ENCODE results near the gene KRT36. TPM values are rescaled to one million over a fixed set of nuclear protein-coding genes. Genes with fewer than 3 reads are reported as not detected.

Gene KRT36
- total RNA-seq, 1 donor from 2014 or later = not detected

DNA sequence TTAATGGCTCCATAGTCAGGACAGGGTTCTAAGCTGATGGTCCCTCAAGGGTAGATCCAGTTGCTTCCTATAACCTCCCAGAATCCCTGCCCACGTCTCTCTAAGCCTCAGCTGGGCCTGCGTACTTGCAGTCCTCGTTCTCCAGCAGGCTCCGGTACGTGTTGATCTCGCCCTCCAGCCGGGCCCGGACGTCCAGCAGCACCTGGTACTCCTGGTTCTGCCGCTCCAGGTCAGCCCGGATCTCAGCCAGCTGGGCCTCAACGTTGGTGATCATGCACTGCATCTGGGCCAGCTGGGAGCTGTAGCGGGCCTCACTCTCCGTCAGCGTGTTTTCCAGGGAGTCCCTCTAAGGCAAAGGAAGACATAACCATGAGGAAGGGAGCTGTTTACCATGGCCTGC, 27.0 kb downstream of the KRT36 start:
- no peak overlapping the region for H3K27ac Mint-ChIP-seq (ENCODE audit: unreplicated experiment)
- peaks cover 12% of the 10 kb centered on the region for H3K4me1 Mint-ChIP-seq (ENCODE audit: low read depth)
- H3K27me3 Mint-ChIP-seq (ENCODE audit: low read depth) = peaks cover 17% of the 10 kb centered on the region
- TF ChIP-seq, protein P1, sequence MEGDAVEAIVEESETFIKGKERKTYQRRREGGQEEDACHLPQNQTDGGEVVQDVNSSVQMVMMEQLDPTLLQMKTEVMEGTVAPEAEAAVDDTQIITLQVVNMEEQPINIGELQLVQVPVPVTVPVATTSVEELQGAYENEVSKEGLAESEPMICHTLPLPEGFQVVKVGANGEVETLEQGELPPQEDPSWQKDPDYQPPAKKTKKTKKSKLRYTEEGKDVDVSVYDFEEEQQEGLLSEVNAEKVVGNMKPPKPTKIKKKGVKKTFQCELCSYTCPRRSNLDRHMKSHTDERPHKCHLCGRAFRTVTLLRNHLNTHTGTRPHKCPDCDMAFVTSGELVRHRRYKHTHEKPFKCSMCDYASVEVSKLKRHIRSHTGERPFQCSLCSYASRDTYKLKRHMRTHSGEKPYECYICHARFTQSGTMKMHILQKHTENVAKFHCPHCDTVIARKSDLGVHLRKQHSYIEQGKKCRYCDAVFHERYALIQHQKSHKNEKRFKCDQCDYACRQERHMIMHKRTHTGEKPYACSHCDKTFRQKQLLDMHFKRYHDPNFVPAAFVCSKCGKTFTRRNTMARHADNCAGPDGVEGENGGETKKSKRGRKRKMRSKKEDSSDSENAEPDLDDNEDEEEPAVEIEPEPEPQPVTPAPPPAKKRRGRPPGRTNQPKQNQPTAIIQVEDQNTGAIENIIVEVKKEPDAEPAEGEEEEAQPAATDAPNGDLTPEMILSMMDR (IDR thresholded peaks at IDR 0.05) = no peak
- H3K9me3 Mint-ChIP-seq (ENCODE audit: low read depth) = peaks cover 2% of the 10 kb centered on the region
- DNase-seq (ENCODE audit: low spot score) = no peak
- no peak overlapping the region for H3K4me3 Mint-ChIP-seq (ENCODE audit: unreplicated experiment)
- no peaks in the 10 kb centered on the region for H3K36me3 Mint-ChIP-seq (ENCODE audit: low read depth)

DNA sequence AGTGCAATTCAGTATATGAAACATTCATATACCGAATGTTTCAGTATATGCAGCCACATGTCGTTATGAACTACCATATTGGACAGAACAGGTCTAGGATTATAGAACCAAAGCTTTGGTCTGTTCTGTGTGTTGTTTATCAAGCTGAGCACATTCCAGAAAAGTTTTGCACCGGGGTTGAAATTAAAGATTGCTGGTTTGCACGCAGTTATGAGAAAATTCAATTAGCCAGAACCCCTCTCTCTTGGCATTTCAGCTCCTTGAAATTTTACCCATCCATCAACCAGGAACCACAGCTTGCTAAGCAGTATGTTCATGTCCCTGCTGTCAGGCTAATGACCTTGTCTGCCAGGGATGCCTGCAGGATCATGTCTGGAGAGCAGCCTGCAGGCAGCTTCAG, 32.0 kb downstream of the KRT36 start:
- no peaks in the 10 kb centered on the region for H3K9me3 Mint-ChIP-seq (ENCODE audit: low read depth)
- H3K4me1 Mint-ChIP-seq (ENCODE audit: low read depth) = no peaks in the 10 kb centered on the region
- peaks cover 40% of the 10 kb centered on the region for H3K27me3 Mint-ChIP-seq (ENCODE audit: low read depth)
- H3K27ac Mint-ChIP-seq (ENCODE audit: unreplicated experiment) = no peak overlapping the region
- TF ChIP-seq, protein P1 (IDR thresholded peaks at IDR 0.05) = no peak
- H3K4me3 Mint-ChIP-seq (ENCODE audit: unreplicated experiment) = no peak overlapping the region
- H3K36me3 Mint-ChIP-seq (ENCODE audit: low read depth) = no peaks in the 10 kb centered on the region
- DNase-seq (ENCODE audit: low spot score) = no peak

DNA sequence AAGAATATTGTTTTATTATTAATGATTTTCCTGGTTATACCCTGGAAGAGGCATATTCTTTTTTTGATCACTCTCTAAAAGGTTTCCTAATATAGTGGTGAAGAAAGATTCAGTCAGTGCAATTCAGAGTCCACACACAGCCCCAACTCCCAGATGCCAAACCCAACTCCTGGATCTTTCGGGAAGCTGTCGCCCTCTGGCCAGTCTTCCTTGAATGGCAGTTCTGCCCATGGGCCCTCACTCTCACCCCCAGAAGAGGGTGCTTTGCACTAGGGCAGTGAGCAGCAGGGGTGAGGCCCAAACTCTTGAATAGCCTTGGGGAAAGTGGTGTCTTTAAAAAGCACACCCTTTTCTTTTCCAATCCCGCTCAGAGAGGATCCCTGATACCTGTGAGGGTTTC, 33.5 kb downstream of the KRT36 start:
- Mint-ChIP-seq H3K27me3 (ENCODE audit: low read depth) (peaks cover 43% of the 10 kb centered on the region), H3K36me3 (ENCODE audit: low read depth) (peaks cover under 1% of the 10 kb centered on the region), H3K4me1 (ENCODE audit: low read depth) (peaks cover 1% of the 10 kb centered on the region), H3K4me3 (ENCODE audit: unreplicated experiment) (no peak overlapping the region), H3K9me3 (ENCODE audit: low read depth) (peaks cover 11% of the 10 kb centered on the region), H3K27ac (ENCODE audit: unreplicated experiment) (no peak overlapping the region)
- TF ChIP-seq, protein P1 (IDR thresholded peaks at IDR 0.05) = peak; percentile 40
- no peak for DNase-seq (ENCODE audit: low spot score)

DNA sequence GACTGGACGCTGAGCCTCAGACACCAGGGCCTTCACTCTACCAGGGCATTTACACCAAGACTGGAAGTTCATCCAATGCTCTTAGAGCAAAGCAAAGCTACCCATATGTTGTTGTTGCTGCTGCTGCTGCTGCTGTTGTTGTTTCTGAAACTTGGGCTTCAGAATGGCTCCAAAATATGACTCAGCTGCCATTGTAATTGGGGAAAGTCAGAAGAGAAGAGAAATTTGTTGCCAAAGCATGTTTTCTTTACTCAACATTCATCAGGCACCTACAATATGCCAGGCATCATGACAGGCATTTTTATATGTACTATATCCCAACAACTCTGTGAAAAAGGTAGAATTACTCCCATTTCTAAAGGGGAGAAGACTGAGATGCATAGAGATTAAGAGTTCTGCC, 34.5 kb downstream of the KRT36 start:
- no peak for DNase-seq (ENCODE audit: low spot score)
- H3K9me3 Mint-ChIP-seq (ENCODE audit: low read depth) = peaks cover 14% of the 10 kb centered on the region
- H3K27me3 Mint-ChIP-seq (ENCODE audit: low read depth) = peaks cover 36% of the 10 kb centered on the region
- peaks cover 3% of the 10 kb centered on the region for H3K36me3 Mint-ChIP-seq (ENCODE audit: low read depth)
- H3K27ac Mint-ChIP-seq (ENCODE audit: unreplicated experiment) = no peak overlapping the region
- peaks cover 4% of the 10 kb centered on the region for H3K4me1 Mint-ChIP-seq (ENCODE audit: low read depth)
- H3K4me3 Mint-ChIP-seq (ENCODE audit: unreplicated experiment) = no peak overlapping the region
- TF ChIP-seq, protein P1 (IDR thresholded peaks at IDR 0.05) = no peak

DNA sequence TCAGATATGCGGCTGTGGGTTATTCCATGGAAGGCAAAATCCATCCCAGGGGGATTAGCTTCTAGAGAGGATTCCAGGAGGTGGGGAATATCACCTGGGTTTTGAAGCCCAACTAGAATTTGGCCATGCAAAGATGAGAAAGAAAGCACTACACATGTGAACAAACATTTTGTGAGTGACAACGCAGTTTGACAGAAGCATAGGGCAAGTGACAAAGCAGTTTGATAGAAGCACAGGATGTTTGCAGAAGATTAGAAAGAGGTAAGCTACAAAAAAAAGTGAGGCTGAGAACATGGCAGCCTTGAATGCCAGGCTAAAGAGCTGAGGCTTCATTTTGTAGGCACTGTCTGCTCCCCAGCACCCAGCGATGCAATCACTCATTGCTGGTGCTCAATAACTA, 36.6 kb downstream of the KRT36 start:
- H3K27ac Mint-ChIP-seq (ENCODE audit: unreplicated experiment) = no peak overlapping the region
- peaks cover 4% of the 10 kb centered on the region for H3K4me1 Mint-ChIP-seq (ENCODE audit: low read depth)
- peaks cover 3% of the 10 kb centered on the region for H3K36me3 Mint-ChIP-seq (ENCODE audit: low read depth)
- DNase-seq (ENCODE audit: low spot score) = no peak
- H3K27me3 Mint-ChIP-seq (ENCODE audit: low read depth) = peaks cover 34% of the 10 kb centered on the region
- TF ChIP-seq, protein P1 (IDR thresholded peaks at IDR 0.05) = no peak
- H3K9me3 Mint-ChIP-seq (ENCODE audit: low read depth) = peaks cover 14% of the 10 kb centered on the region
- no peak overlapping the region for H3K4me3 Mint-ChIP-seq (ENCODE audit: unreplicated experiment)

Measured in chondrocyte (in vitro differentiated cells).